Peyer's patch (tissue), 4 donors: Measurements from ENCODE around the gene EIF3D. TPM values are rescaled to one million over a fixed set of nuclear protein-coding genes. Genes with fewer than 3 reads are reported as not detected.

ENCODE experiments used
- DNase-seq, 3 donors: peaks; one replicate each; pipeline ENCODE4 v3.0.0-alpha.2; 2017 to 2019
- H3K27ac ChIP-seq, 4 donors: fragments of 200-600 bp; sonication (generic); one replicate each; pipeline ENCODE4 v1.5.1; 2016 to 2019
- H3K27me3 ChIP-seq, 2 donors: fragments of 200-600 bp; sonication (generic); one replicate each; pipeline ENCODE4 v1.5.1; 2019
- H3K36me3 ChIP-seq, 3 donors: fragments of 200-600 bp; sonication (generic); one replicate each; pipeline ENCODE4 v1.5.1; 2016 to 2019
- H3K4me1 ChIP-seq, 4 donors: fragments of 200-600 bp; sonication (generic); one replicate each; pipeline ENCODE4 v1.5.1; 2016 to 2019
- H3K4me3 ChIP-seq, 4 donors: fragments of 200-600 bp; sonication (generic); 1 replicate in 3 of 4; 2 replicates in 1 of 4; pipeline ENCODE4 v1.5.1; 2016 to 2019; ENCODE audit warnings: mild to moderate bottlenecking in 1 of 4
- H3K9me3 ChIP-seq, 4 donors: fragments of 200-600 bp; sonication (generic); one replicate each; pipeline ENCODE4 v1.5.1; 2016 to 2019; ENCODE audit warnings: mild to moderate bottlenecking in 1 of 4
- POLR2A ChIP-seq, 2 donors: fragments of 450-650 bp; IDR thresholded peaks; one replicate each; pipeline ENCODE4 v1.5.1; 2017; ENCODE audit warnings: antibody characterized with exemption in 2 of 2, mild to moderate bottlenecking in 2 of 2, moderate library complexity in 2 of 2
- total RNA-seq, 4 donors: library from RNA; depleted of rRNA; stranded (reverse); fragments of >200 nt; gene quantifications; one replicate each; pipeline ENCODE4 v1.1.0, GENCODE V29; 2016
- TF ChIP-seq, protein P1 (sequence below), 6 experiments: fragments of 450-650 bp in 4 of 6; fragments of 200-600 bp in 2 of 6; sonication (generic) in 1 of 6; IDR thresholded peaks; one replicate each; pipeline ENCODE4 v1.5.1; 2017 to 2019; ENCODE audit warnings: antibody characterized with exemption in 6 of 6, mild to moderate bottlenecking in 3 of 6, moderate library complexity in 1 of 6

Gene EIF3D, protein sequence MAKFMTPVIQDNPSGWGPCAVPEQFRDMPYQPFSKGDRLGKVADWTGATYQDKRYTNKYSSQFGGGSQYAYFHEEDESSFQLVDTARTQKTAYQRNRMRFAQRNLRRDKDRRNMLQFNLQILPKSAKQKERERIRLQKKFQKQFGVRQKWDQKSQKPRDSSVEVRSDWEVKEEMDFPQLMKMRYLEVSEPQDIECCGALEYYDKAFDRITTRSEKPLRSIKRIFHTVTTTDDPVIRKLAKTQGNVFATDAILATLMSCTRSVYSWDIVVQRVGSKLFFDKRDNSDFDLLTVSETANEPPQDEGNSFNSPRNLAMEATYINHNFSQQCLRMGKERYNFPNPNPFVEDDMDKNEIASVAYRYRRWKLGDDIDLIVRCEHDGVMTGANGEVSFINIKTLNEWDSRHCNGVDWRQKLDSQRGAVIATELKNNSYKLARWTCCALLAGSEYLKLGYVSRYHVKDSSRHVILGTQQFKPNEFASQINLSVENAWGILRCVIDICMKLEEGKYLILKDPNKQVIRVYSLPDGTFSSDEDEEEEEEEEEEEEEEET
- 100 to 1,000 TPM; 135 to 197 (median 167) TPM for total RNA-seq

DNA sequence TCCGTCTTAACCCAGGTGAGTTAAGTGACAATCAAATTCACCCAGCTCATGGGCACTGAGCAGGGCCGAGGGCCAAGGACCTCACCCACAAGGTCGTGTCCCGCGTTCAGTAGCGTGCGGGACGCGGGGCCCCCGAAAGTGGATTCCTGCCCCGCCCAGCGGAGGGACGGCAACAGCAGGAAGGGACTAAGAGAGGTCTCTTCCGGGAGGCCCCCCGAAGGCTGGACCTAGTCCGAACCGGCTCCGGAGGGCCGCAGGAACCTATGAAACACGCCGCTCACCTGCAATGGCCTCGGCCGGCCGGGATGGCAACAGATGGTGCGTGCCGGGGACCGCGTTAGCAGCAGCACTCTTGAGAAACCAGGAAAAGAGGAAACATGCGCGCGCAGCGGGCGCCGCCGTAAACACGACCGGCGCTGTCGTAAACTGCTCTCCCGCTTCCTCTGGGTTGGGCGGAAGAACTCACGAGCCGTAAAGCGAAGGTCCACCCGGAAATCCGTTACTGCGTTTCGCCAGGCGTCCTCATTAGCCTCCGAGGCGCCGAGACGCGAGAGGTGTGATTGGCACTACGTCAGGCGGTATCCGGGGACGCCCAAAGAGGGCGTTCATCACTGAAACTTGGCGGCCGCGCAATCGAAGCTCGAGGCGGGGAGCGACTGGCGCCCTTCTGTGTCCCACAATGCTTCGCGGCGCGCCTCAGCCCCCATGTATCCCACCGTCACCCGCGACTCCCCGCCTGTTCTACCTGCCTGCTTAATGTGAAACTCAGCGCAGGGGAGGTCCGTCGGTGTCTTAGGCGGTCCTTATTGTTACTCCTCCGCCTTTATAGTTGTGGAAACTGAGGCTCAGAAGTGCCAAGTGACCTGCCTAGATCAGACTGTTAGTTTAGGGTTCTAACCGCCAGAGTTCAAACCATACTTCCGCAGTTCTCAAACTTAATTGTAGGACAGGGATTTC is at the start of gene EIF3D:
Gene EIF3D (minus strand): TSS at position 372 of the 957 bp plus-strand sequence. CDS start 3,045 bp downstream, outside the sequence.
- H3K4me1 ChIP-seq = peaks cover 0 to 11% (median 5%) of the 10 kb centered on the region in 4 donors
- H3K27ac ChIP-seq = peak within 1 kb of the TSS; percentile 90 to 94 (median 92)
- H3K36me3 ChIP-seq = peaks cover 0 to 31% (median 0%) of the 10 kb centered on the region in 3 donors
- H3K9me3 ChIP-seq = no peaks in the 10 kb centered on the region
- TF ChIP-seq POLR2A (IDR thresholded peaks at IDR 0.05) = peak; percentile 40 to 58
- TF ChIP-seq, protein P1, sequence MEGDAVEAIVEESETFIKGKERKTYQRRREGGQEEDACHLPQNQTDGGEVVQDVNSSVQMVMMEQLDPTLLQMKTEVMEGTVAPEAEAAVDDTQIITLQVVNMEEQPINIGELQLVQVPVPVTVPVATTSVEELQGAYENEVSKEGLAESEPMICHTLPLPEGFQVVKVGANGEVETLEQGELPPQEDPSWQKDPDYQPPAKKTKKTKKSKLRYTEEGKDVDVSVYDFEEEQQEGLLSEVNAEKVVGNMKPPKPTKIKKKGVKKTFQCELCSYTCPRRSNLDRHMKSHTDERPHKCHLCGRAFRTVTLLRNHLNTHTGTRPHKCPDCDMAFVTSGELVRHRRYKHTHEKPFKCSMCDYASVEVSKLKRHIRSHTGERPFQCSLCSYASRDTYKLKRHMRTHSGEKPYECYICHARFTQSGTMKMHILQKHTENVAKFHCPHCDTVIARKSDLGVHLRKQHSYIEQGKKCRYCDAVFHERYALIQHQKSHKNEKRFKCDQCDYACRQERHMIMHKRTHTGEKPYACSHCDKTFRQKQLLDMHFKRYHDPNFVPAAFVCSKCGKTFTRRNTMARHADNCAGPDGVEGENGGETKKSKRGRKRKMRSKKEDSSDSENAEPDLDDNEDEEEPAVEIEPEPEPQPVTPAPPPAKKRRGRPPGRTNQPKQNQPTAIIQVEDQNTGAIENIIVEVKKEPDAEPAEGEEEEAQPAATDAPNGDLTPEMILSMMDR (IDR thresholded peaks at IDR 0.05) = peak in 3 of 6 experiments; percentile 3 to 17 (median 8)
- no peaks in the 10 kb centered on the region for H3K27me3 ChIP-seq
- H3K4me3 ChIP-seq = peak within 1 kb of the TSS; percentile 64 to 71 (median 70)
- peak; percentile 97 to 99 (median 98) for DNase-seq

DNA sequence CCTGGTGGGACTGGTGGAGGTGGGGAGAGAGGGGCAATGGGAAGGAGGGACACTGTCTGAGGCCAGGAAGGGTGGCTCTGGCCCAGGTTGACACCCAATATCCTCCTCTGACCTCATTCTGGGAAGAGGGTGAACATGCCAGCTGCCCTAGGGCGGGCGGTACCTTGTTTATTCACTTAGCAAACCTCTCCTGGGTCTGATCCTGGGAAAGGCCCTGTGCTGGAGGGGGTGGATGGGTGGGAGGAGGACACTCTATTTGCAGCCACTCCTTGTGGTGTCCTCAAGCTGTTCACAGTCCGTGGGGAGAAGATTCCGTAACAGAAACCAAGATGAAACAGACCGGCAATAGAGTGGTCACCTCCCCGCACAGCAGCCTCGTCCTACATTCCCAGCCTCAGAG is 49.7 kb upstream of the EIF3D start:
- no peaks in the 10 kb centered on the region for H3K9me3 ChIP-seq
- H3K4me3 ChIP-seq = no peak overlapping the region
- no peak for TF ChIP-seq POLR2A (IDR thresholded peaks at IDR 0.05)
- TF ChIP-seq, protein P1 (IDR thresholded peaks at IDR 0.05) = no peak
- H3K36me3 ChIP-seq = no peaks in the 10 kb centered on the region
- H3K4me1 ChIP-seq = no peaks in the 10 kb centered on the region
- DNase-seq = no peak
- no peaks in the 10 kb centered on the region for H3K27me3 ChIP-seq
- H3K27ac ChIP-seq = no peak overlapping the region

DNA sequence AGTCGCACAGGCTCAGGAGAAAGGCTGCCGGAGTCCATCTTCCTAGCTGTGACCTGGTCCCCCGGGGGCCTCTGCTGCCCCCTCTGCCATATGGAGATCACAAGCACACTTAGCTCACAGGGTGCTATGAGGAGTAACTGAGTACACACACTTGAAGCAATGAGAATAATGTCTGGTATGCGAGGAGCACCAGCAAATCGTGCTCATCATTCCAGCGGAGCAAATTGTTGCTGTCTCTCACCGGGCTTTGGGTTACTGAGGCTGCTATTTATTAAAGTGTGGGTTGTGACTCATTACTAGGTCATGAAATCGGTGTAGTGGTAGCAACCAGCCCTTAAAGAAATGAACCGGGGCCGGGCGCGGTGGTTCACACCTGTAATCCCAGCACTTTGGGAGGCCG is 48.1 kb upstream of the EIF3D start:
- TF ChIP-seq, protein P1 (IDR thresholded peaks at IDR 0.05) = no peak
- no peak for TF ChIP-seq POLR2A (IDR thresholded peaks at IDR 0.05)
- DNase-seq = no peak
- Histone ChIP-seq H3K4me1 (no peaks in the 10 kb centered on the region), H3K4me3 (no peak overlapping the region), H3K27me3 (no peaks in the 10 kb centered on the region), H3K9me3 (no peaks in the 10 kb centered on the region), H3K27ac (no peak overlapping the region), H3K36me3 (no peaks in the 10 kb centered on the region)

DNA sequence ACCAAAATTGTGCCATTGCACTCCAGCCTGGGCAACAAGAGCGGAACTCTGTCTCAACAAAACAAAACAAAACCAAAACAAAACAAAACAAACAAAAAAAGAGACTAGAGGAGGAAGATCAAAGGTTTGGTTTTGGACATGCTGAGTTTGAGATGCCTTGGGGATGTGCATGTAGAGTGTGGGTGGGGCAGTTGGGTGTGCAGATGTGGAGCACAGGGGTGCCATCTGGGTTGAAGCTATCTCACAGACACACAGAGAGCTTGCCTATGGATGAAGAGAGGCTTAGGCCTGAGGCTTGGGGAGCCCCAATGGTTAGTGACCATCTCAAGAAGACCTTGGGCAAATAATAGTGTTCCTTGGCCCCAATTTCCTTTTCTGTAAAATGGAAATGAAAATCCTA is 45.8 kb upstream of the EIF3D start:
- TF ChIP-seq, protein P1 (IDR thresholded peaks at IDR 0.05) = no peak
- TF ChIP-seq POLR2A (IDR thresholded peaks at IDR 0.05) = no peak
- H3K9me3 ChIP-seq = no peaks in the 10 kb centered on the region
- no peak overlapping the region for H3K4me3 ChIP-seq
- DNase-seq = no peak
- no peak overlapping the region for H3K27ac ChIP-seq
- H3K36me3 ChIP-seq = no peaks in the 10 kb centered on the region
- no peaks in the 10 kb centered on the region for H3K4me1 ChIP-seq
- no peaks in the 10 kb centered on the region for H3K27me3 ChIP-seq

DNA sequence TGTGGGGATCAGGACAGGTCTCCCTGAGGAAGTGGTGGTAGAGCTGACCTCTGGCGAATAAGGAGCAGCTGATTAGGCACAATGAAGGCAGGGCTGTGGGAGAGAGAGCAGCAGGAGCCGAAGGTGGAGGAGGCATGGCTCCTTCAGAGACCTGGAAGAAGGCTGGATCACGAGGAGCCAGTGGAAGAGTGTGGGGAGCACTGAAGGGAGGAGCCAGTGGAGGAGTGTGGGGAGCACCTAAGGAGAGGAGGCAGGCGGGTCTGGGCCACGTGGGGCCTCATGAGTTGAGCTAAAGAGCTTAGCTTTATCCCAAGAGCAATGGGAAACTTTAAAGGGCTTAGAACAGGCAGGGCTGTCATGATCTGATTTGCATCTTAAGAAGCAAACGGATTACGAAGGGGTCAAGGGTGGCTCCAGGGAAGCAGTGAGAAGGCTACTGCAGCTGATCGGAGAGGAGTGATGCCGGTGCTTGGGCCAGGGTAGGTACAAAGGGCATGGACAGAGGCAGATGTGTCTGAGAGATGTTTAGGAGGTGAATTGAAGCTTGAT is 44.9 kb upstream of the EIF3D start:
- H3K4me1 ChIP-seq = no peaks in the 10 kb centered on the region
- no peak overlapping the region for H3K27ac ChIP-seq
- no peak for DNase-seq
- H3K4me3 ChIP-seq = no peak overlapping the region
- no peaks in the 10 kb centered on the region for H3K27me3 ChIP-seq
- no peaks in the 10 kb centered on the region for H3K36me3 ChIP-seq
- TF ChIP-seq, protein P1 (IDR thresholded peaks at IDR 0.05) = no peak
- TF ChIP-seq POLR2A (IDR thresholded peaks at IDR 0.05) = no peak
- H3K9me3 ChIP-seq = no peaks in the 10 kb centered on the region
